Activated T-helper 1 cell treated with anti-CD3 and anti-CD28 coated beads, Interleukin-2, amount 50 U/mL, for 16 hours (primary cell): ENCODE data around the gene C20orf144.
"Not testable (repeated sequence)": the region's sequence is repeated elsewhere in the genome, so short reads cannot be mapped to it uniquely, and the experiment has no call there.

Experiments used
- DNase-seq, 2 donors: peaks; one replicate each; pipeline ENCODE4 v3.0.0-alpha.2; 2020; ENCODE audit warnings: low read depth in 1 of 2, low spot score in 1 of 2

C20orf144 gene

DNA sequence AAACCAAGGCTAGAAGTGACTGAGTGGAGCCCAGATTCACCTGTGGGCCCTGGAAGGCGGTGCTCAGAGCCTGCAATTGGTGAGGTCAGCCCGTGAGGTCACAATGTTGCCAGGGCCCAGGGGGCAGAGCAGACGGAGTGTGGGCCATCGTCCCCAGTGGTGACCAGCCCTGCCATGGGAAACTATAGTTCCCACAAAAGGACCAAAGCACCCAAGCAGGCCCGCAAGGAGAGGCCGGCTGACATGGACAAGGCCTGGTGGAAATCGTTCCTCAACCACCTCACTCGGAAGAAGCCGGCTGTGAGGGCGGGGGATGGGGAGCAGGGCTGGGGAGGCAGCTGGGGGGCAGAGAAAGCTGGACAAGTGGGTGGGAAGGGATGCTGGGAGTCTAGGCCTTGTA lies at the start of gene C20orf144:
C20orf144 (plus strand) TSS at position 156 of the 400 bp plus-strand sequence; CDS start at position 175, 19 bp downstream.
- no peak for DNase-seq

DNA sequence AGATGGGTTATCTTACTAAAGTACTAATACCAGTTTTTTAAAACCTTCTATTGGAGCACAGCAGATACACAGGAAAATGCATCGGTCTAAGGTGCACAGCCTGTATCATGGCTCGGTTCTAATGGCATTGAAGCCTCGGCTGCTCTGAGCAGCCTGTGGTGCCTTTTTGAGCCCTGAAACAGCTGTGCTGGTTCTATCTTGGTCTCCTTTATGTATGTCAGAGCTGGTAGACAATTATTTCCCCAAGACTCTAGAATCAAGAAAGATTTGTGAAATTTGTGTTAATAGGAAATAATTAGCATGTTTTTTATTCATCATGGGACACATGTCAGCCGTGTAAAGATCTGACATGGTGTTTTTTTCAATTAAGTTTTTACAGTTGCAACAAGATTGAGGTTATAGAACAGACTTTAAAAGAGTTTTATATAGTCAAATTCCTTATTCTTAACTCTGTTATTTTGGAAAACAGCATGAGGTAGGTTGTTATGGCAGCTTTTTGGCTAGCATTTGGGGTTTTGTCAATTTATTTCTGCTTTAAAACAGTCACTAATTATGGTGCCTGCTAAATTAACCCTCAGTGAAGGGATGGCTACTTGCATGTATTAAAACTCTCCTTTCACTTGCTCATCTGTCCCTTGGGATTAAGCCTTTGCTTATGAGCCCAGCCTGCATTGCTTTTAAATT lies 40.3 kb upstream of the C20orf144 start:
- no peak for DNase-seq

DNA sequence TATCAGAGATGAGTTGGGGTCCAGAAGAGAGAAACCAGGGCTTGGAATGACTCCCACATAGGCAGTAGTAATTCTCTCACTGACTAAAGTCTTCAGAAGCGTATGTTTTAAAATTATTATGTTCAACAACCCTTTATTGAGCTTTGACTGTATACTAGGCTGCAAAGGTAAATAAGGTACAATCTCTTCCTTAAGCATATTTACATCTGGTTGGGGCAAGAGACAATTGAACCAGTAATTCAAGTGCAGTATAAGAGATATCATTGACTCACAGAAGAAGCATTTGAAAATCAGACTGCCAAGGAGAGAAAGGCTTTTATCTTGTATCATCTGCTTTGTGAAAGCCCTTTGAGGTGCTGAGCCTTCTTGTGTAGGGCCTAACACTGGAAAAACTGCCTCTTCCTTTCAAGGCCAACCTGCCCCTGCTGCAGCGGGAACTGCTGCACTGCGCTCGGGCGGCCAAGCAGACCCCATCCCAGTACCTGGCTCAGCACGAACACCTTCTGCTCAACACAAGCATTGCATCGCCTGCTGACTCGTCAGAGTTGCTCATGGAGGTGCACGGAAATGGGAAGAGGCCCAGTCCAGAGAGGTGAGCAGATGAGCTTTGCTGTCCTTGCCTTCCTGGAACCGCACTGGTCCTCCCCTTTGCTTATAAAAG lies 39.3 kb upstream of the C20orf144 start:
- no peak for DNase-seq

DNA sequence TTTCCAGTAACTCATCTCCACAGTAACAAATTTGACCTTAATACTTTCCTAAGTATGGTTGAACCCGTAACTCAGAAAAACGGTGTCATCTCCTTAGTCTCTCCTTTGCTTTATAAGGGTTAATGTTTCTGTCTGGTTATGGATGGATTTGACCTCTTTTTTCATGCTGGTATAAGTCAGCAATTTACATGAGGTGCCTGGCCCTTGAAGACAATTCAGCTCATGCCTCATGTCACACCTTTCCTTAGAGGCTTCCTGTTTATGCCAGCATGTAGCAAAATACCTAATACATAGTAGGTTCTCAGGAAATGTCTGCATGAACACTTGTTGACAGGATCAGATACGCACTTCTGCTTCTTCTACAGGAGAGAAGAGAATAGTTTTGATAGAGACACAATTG lies 37.7 kb upstream of the C20orf144 start:
- DNase-seq, result no peak

DNA sequence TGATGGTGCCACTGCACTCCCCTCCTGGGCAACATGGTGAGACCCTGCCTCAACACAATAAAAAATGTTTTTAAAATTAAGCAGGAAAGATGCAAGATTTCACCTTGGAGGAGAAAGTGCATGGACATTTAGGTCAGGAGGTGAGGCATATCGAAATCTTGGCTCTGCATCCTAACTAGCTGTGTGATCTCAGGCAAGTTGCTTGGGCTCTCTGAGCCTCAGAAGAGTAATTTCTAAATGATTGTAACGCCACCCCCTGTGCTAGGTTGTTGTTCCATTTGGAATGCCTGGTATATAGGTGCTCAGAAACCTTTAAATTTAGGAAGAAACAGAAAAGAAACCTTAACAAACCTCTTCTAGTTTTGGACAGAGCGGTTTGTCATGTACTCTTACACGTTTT lies 35.9 kb upstream of the C20orf144 start:
- no peak for DNase-seq

DNA sequence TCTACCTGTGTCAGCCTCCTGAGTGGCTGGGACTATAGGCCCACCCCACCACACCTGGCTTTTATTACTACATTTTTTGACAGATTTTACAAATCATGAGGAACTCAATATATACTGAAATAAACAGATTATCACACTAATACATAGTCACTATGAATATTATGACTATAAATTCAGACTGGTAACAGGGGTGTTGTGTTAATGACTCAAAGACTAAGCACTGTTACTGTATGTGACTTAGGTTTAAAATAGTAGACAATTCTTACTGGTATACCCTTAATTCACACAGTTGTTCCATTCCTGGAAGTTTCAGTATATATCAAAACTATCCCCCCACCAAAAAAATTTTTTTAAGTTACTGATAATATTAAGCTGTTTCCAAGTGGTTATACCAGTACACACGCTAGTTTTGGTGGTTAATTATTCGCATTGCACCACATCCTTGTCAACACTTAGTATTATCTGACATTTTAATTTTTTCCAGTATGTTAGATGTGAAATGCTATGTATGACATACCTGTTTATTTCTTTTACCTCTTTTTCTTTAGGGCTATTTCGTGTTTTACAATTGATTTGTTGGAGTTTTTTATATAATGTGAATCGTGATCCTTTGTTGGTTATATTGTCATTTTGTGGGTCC lies 34.4 kb upstream of the C20orf144 start:
- DNase-seq, result no peak

DNA sequence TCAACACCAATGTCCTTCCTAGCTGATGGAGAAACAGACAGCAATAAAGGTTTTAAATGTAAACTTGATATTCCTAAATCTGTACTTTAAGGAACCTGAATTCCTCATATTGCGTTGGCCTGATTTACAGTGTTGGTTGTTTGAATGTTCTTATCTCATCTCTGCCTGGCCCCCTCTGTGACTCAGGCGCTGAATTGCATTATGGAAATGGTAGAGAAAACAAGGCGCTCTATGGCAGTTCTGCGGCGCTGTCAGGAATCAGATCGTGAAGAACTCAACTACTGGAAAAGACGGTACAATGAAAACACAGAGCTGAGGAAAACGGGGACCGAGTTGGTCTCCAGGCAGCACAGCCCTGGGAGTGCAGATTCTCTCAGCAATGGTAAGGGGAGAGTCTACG lies 32.6 kb upstream of the C20orf144 start:
- DNase-seq, result no peak

DNA sequence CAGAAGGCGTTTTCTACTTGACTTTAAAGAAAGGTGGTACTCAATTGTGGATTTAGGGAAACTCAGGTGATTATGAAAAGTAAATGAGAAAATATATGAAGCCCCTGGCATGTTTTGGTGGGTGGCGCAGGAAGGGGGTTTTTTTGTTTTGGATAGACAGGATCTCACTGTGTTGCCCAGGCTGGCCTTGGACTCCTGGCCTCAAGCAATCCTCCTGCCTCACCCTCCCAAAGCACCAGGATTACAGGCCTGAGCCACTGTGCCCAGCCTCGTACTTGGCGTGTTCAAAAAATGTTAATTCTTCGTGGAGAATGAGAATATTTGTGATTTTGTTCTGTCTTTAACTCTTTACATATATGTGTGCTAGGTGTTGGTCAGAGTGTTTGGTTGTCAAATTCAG lies 32.1 kb upstream of the C20orf144 start:
- DNase-seq, result no peak

DNA sequence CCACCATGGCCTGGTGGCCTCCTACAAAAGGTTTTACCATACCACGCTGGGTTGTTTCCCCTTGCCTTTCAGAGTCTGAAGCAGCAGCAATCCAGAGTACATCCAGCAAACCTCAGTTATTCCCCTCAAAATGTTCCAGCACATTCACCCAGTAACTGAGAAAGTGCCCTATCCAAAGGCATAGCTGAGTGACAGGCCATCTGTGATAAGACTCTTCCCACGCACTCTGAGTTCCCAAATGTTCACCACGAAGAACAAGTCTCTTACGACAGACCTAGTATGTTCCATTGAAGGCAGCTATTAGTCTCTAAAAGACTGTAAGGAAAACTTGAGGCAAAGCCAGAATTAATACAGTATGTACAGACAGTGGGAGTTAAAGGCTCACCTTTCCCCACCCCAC lies 31.6 kb upstream of the C20orf144 start:
- no peak for DNase-seq

DNA sequence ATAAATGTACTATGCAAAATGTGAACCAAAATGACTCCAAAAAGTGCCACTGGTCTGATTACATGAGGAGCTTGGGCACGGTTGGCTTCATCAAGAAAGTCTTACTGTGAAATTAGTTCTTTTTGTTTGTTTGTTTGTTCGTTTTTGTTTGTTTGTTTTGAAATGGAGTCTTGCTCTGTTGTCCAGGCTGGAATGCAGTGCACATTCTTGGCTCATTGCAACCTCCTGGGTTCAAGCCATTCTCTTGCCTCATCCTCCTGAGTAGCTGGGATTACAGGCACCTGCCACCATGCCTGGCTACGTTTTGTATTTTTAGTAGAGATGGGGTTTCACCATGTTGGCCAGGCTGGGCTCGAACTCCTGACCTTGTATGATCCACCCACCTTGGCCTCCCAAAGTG lies 30.2 kb upstream of the C20orf144 start:
- DNase-seq, result not testable (repeated sequence)

DNA sequence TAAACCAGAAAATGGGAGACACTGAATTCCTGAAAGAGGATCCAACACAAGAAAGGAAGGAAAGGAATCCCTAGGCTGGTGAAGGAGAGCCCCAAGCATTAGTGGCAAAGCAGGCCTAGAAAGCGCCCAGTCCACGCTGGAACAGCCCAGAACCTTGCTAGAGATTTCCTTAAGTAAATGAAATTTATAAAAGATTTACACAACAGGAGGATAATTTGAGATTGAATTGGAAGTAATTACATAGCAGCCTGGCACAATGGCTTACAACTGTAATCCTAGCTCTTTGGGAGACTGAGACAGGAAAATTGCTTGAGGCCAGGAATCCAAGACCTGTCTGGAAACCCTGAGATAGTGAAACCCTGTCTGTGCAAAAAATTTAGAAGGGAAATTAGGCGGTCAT lies 26.8 kb upstream of the C20orf144 start:
- DNase-seq, result no peak

DNA sequence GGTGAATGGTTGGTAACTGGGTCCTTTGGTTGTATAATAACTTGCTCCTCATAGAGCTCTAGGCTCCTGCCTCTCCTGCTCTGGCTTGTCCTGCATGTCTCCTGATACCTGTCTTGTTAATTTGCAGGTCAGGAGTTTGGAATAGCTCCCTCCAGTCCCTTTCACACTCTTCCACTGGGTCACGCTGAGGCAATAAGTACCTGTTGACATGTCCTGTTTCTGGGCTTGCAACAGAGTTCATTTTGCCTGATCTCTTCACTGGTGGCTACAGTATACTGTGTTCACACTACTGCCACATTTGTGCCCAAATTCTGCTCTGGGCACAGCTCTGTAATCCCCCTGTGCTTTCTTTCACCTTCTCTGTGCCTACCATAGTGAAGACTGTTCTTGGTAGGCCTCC lies 25.4 kb upstream of the C20orf144 start:
- no peak for DNase-seq

DNA sequence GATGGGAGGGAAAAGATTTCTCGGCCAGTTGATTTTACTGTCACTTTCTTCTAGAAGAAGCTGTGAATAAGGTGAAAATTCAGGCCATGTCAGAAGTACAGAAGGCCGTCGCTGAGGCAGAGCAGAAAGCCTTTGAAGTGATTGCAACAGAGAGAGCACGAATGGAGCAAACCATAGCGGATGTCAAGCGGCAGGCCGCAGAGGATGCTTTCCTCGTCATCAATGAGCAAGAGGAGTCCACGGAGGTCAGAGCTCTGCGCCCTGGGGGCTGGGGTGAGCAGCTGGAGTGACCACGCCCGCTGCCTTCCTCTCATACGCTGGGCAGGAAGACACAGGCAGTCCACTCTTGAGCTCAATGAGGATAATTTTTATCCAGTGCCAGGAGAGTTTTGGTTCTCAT lies 21.8 kb upstream of the C20orf144 start:
- DNase-seq, result no peak

DNA sequence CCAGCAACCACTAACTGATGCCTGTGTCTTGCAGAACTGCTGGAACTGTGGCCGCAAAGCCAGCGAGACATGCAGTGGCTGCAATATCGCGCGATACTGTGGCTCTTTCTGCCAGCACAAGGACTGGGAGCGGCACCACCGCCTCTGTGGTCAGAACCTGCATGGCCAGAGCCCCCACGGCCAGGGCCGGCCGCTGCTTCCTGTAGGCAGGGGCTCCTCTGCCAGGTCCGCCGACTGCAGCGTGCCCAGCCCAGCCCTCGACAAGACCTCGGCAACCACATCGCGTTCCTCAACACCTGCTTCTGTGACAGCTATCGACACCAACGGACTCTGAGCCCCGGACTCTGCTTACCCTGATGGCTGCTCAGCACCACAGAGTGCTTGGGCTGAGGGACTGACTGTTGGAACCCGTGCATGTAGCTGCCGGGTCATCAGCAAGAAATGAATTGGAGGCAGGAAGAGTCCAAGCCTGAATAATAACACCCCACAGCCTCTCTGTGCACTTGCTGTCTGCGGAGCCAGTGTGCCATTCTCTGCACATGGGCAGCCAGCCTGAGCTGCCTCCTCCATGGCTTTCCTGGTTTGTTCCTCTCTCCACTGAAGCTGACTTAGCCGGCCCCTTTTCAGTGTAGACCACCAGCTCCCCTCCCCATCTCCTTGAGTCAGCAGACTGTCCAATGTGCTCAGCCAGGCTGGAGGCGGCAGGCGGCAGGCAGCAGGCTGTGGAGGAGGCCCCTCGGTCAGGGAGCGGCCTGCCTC lies 17.6 kb upstream of the C20orf144 start:
- DNase-seq, result no peak

DNA sequence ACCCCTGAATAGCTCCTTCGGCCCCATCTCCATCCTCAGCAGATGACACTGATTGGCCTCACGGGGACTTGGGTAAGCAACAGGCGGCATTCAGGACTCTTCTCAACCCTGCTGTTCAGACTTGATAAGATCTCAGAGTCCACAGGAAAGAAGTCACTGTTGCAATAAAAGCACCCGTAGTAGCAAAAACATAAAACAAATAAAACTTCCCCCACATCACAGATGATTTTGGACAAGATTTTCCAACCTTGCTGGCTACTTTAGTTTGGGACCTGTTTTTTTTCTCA lies 17.1 kb upstream of the C20orf144 start:
- DNase-seq, result no peak

DNA sequence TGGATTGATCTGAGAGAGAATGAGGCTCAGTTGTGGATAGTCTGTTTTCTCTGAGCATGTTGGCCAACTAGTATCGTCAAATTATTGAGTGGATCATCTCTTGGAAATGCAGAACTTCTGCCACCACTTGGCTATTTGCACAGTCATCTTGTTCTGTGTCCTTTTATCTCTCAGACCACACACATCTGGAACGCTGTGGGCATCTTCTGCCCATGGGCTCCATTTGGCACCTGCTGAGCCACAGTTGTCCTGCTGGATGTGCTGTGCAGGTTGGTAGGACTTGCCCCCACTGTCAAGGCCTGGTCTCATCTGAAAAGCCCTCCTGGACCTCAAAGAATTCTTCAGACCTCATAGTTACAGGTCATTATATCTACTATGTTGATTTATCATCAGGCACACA lies 16.7 kb upstream of the C20orf144 start:
- no peak for DNase-seq

DNA sequence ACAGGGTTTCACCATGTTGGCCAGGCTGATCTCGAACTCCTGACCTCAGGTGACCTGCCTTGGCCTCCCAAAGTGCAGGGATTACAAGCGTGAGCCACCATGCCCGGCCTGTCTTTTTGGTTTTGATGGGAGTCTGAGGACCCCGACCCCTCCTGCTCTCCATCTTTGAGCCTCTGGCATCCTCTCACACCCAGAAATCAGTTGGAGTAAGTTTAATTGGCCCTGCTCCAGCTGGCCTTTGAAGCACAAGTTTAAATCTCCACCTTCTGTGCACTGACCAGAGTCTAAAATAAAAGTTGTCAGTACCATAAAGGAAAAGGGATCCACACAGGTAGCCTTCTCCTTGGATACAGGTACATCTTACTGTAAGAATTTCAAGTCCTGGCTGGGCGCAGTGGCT lies 15.9 kb upstream of the C20orf144 start:
- DNase-seq, result no peak

DNA sequence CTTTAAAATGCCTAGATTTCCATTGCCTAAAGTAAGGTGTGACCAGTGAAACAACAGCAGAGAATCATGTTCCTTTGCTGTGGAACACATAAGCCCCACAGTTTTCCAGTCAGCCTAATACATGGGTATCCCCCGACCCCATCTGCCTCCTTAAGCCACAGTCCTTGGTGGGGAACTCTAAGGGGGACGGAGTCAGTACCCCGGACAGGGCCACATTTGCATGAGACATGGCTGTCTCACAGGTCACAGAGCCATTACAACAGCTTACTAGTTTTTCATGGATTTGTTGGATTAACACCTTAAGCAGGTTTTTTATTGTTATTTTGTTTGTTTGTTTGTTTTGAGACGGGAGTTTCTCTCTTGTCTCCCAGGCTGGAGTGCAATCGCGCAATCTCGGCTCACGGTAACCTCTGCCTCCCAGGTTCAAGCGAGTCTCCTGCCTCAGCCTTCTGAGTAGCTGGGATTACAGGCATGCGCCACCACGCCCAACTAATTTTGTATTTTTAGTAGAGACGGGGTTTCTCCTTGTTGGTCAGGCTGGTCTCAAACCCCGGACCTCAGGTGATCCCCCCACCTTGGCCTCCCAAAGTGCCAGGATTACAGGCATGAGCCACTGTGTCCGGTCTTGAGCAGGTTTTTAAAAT lies 15.0 kb upstream of the C20orf144 start:
- DNase-seq, result not testable (repeated sequence)

DNA sequence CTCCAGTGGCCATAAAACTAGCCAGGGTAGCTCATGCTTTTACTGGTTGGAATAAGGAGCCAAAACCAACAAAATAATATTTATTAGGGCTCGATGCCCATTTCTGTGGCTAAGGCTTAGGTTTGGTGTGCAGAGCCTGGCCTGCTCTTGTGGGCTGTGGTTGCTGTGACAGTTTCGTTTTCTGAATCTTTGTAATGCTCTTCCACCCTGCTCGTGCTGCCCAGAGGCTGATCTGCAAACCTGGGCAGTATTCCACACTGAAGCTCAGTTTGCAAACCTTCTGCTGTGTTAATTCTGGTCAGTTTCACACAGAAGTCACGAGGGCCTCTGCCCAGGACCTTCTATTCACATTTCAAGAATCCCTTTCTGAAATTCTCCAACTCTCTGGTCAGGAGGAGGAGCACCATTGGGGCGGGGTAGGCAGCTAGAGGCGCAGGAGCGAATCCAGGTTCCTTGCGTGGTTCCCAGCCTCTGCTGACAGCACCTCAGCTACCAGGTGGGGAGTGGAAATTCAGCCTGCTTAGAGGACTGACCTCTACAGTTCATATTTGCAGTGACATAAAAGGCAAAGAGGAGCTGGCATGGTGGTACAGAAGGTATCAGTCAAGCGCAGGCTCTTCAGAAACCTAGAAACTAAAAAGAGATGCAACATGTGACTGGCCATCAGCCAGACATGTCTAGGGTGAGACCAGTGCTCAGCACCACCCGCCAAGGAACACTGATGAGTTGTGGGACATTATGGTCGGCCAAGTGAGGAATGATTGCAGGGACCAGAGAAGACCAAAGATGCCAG lies 14.3 kb upstream of the C20orf144 start:
- no peak for DNase-seq

DNA sequence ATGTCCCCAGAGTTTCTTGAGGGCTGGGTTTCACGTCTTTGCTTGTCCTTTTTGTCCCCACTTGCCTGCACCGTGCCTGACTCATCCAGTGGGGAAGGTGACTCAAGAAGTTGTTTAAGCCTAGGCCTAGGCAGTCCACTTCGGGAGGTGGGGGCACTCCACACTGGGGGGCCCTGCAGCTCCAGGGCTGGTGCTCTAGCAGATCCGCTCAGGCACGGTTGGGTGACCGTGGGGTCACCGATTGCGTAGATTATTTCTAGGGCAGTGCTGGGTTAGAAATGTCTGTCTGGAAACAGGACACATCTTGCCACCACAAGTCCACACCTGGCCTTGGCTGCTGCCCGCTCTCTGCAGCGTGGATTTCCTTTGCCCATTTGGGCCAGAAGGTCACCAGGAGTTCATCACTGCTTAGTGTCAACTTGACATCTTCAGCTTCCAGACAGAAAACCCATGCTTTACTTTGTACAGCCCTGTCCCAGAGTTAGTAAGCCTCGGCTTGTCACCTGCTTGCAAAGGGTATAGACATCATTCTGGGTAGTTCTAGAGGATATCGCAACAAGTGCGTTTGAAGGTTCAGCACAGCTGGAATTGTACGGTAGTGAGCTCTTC lies 13.6 kb upstream of the C20orf144 start:
- DNase-seq, result no peak
